ACC112 (cell line): ENCODE results near the gene AQP4.

ENCODE experiments used
- H2AFZ ChIP-seq: fragments of 200-600 bp; sonication (generic); one replicate; pipeline ENCODE4 v1.6.0; 2017; ENCODE audit warnings: antibody characterized with exemption, low read length; ENCODE audit not compliant: unreplicated experiment
- H3K27ac ChIP-seq: fragments of 200-600 bp; sonication (generic); 2 replicates; pipeline ENCODE4 v1.5.1; 2014; ENCODE audit warnings: low read depth, mild to moderate bottlenecking, antibody characterized with exemption, low read length, moderate library complexity
- H3K27me3 ChIP-seq: fragments of 200-600 bp; sonication (generic); 2 replicates; pipeline ENCODE4 v1.6.1; 2014; ENCODE audit warnings: mild to moderate bottlenecking, antibody characterized with exemption, low read length, moderate library complexity, mixed read lengths; ENCODE audit not compliant: insufficient read depth
- H3K36me3 ChIP-seq: fragments of 200-600 bp; sonication (generic); 2 replicates; pipeline ENCODE4 v1.6.1; 2016; ENCODE audit warnings: mild to moderate bottlenecking, antibody characterized with exemption, low read length, moderate library complexity, mixed read lengths; ENCODE audit not compliant: insufficient read depth
- H3K4me1 ChIP-seq: fragments of 200-600 bp; sonication (generic); one replicate; pipeline ENCODE4 v1.6.1; 2016; ENCODE audit warnings: low read length, mixed read lengths; ENCODE audit not compliant: insufficient read depth, unreplicated experiment, control insufficient read depth
- H3K4me3 ChIP-seq: fragments of 200-600 bp; sonication (generic); 2 replicates; pipeline ENCODE4 v1.5.1; 2014; ENCODE audit warnings: mild to moderate bottlenecking, low read depth, low read length
- H3K79me2 ChIP-seq: fragments of 200-600 bp; sonication (generic); one replicate; pipeline ENCODE4 v1.6.0; 2016; ENCODE audit warnings: low read length; ENCODE audit not compliant: control insufficient read depth, unreplicated experiment, insufficient read depth

The AQP4 gene

DNA sequence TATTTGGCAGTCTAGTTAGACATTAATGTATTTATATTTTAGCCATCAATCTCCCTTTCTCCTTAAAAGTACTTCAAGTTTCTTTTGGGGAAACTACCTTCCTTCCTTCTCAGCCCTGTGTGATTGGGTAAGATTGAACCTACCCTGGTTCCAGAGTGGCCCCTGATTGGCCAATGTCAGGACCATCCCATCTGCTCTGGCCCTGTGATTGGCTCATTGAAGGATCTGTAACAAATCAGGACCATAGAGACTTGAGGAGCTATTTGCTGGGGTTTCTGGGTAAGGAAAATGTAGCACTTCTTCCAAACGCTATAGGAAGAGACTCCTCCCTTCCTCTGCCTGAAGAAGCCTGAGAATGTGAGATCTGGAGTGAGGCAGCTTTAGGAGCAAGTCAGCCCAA is 59.3 kb downstream of the AQP4 start:
- Histone ChIP-seq H2AFZ (no peak overlapping the region), H3K4me1 (no peaks in the 10 kb centered on the region), H3K27ac (no peak overlapping the region), H3K79me2 (no peaks in the 10 kb centered on the region), H3K4me3 (no peak overlapping the region), H3K36me3 (no peaks in the 10 kb centered on the region), H3K27me3 (no peaks in the 10 kb centered on the region; the same call in none of the 2 replicates)

- no peak overlapping the region for H2AFZ ChIP-seq
- no peaks in the 10 kb centered on the region for H3K4me1 ChIP-seq
- no peaks in the 10 kb centered on the region; the same call in none of the 2 replicates for H3K27me3 ChIP-seq
- no peaks in the 10 kb centered on the region for H3K36me3 ChIP-seq
- no peak overlapping the region for H3K4me3 ChIP-seq
- no peaks in the 10 kb centered on the region for H3K79me2 ChIP-seq
- no peak overlapping the region for H3K27ac ChIP-seq
Measured at GRCh38 chr18:26804519-26804918, 61.0 kb downstream of the AQP4 start.

DNA sequence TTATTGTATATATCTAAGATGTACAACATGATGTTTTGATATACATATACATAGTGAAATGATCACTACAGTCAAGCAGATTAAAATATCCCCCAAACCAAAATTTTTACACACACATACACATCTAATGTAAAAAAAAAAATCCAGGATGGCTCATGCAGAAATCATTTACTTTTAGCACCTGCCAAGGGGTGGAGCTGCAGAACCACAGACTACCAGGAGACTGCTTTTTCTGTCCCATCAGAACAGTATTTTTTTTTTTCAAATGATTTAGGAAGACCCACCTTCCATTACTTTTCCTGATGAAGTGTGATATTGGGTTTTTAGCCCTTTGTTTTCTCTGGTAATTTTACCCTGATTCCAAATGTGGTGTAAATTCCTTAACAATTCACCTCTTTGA is 61.9 kb downstream of the AQP4 start:
- H3K4me3 ChIP-seq = no peak overlapping the region
- no peaks in the 10 kb centered on the region; the same call in none of the 2 replicates for H3K27me3 ChIP-seq
- no peak overlapping the region for H2AFZ ChIP-seq
- no peaks in the 10 kb centered on the region for H3K4me1 ChIP-seq
- no peaks in the 10 kb centered on the region for H3K79me2 ChIP-seq
- no peak overlapping the region for H3K27ac ChIP-seq
- no peaks in the 10 kb centered on the region for H3K36me3 ChIP-seq

DNA sequence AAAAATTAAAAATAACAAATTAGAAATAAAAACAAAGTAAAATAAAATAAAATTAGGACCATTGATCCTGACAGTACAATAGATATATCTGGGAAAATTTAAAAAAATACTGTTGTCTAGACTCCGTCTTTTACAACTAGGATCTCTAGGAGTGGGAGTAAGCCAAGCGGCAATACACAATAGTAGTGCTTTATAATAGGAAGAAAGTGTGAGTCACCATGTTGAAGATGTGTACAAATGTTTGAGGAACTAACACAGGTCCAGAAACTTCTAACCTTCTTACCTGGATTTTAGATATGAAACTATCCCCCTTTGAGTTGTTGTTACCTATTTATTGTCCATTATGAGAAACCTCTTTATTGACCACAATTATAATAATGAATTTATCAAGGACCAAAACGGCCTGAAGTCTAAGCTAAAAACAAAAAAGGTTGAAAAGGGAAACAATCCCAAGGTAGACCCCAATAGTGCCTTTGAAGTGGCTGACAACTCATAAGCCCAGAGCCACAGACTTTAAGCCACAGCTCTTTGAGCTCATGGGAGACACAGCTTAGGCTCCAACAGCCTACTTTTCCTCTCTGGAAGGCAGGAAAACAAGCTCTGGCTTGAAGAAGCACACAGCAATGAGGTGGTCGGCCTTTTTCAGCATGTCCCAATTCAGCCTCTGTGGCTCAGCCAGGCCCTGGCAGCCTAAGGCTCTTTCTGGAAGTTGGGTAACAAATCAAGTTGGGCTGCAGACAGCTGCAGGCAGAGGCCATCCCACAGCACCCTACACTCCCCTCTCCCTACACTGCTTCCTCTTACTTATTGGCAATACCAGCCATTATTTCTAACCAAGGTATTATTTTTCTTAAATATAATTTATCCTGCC is 62.9 kb downstream of the AQP4 start:
- H3K27ac ChIP-seq = no peak overlapping the region
- H3K36me3 ChIP-seq = no peaks in the 10 kb centered on the region
- no peak overlapping the region for H2AFZ ChIP-seq
- no peaks in the 10 kb centered on the region for H3K79me2 ChIP-seq
- no peak overlapping the region for H3K4me3 ChIP-seq
- H3K27me3 ChIP-seq = no peaks in the 10 kb centered on the region; the same call in none of the 2 replicates
- H3K4me1 ChIP-seq = no peaks in the 10 kb centered on the region
